HepG2 (cell line): ENCODE measurements around the gene FTSJ1. TPM values are rescaled to one million over a fixed set of nuclear protein-coding genes. Genes with fewer than 3 reads are reported as not detected.

ENCODE experiments used
- ATAC-seq: fragments of 200-7000 bp; cut with Tn5 transposase; 3 replicates; pipeline ENCODE4 v1.9.1; 2020; ENCODE audit warnings: mild to moderate bottlenecking, moderate library complexity
- BruUV-seq: library from RNA; stranded (reverse); fragments of 400-500 nt; replicated peaks from 2 replicates; lab custom pipeline; 2021; lab: Mats Ljungman, UMichigan
- CTCF ChIA-PET: fragments of 300-600 bp; formaldehyde crosslinking; extraction: SDS; loops from one replicate; lab custom pipeline; 2021; ENCODE audit warnings: low total read pairs, inconsistent platforms, low intra/inter-chr PET ratio; lab: Yijun Ruan, JAX
- POLR2A ChIA-PET: fragments of 350-600 bp; sonication (Branson Sonifier 250); formaldehyde crosslinking; loops from one replicate; lab custom pipeline; 2020; ENCODE audit warnings: antibody characterized with exemption, inconsistent platforms; lab: Yijun Ruan, JAX
- DNase-seq: peaks from one replicate; pipeline ENCODE4 v3.0.0-alpha.2; 2015; ENCODE audit warnings: low spot score
- FAIRE-seq: peaks from 3 replicates; lab custom pipeline; 2011; peaks lifted over from hg19 to GRCh38; lab: Jason Lieb, UNC
- H2AFZ ChIP-seq: one replicate; pipeline ENCODE4 v1.6.1; 2011; ENCODE audit warnings: low read length, inconsistent platforms
- H3K27ac ChIP-seq: fragments of 300-600 bp; 3 replicates; pipeline ENCODE4 v1.8.0; 2011; ENCODE audit warnings: mixed run types, mild to moderate bottlenecking, mixed read lengths, low read length, inconsistent platforms; ENCODE audit not compliant: insufficient read depth; ENCODE audit errors: extremely low read length
- H3K27me3 ChIP-seq, 2 experiments: fragments of 200-600 bp in 1 of 2; 2 replicates in 1 of 2; 3 replicates in 1 of 2; pipeline versions ENCODE4 v1.6.0 to v1.8.0; 2011; ENCODE audit warnings: low read length in 2 of 2, mild to moderate bottlenecking in 2 of 2, moderate library complexity in 2 of 2, inconsistent platforms in 1 of 2; ENCODE audit not compliant: insufficient read depth in 2 of 2, control insufficient read depth in 1 of 2
- H3K36me3 ChIP-seq, 2 experiments: fragments of 200-600 bp in 1 of 2; replicated peaks in 1 of 2; 2 replicates in 1 of 2; 3 replicates in 1 of 2; pipeline versions ENCODE4 v1.5.1 to v1.8.0; 2011; ENCODE audit warnings: low read length in 2 of 2, inconsistent platforms in 1 of 2; ENCODE audit not compliant: insufficient read depth in 2 of 2, control insufficient read depth in 1 of 2
- H3K4me1 ChIP-seq: 2 replicates; pipeline ENCODE4 v1.5.1; 2012; ENCODE audit warnings: low read length, inconsistent platforms; ENCODE audit not compliant: insufficient read depth
- H3K4me2 ChIP-seq: 2 replicates; pipeline ENCODE4 v1.6.0; 2011; ENCODE audit warnings: low read depth, low read length, inconsistent platforms
- H3K4me3 ChIP-seq, 3 experiments: fragments of 200-600 bp in 1 of 3; sonication (generic), shearing (Covaris generic) in 1 of 3; replicated peaks in 1 of 3; 2 replicates each; pipeline ENCODE4 v1.5.1; 2011 to 2016; ENCODE audit warnings: low read length in 3 of 3, inconsistent platforms in 2 of 3, low read depth in 2 of 3, mild to moderate bottlenecking in 2 of 3, control low read depth in 1 of 3, mixed read lengths in 1 of 3; ENCODE audit not compliant: insufficient read depth in 1 of 3
- H3K79me2 ChIP-seq: one replicate; pipeline ENCODE4 v1.6.1; 2011; ENCODE audit warnings: low read length, inconsistent platforms; ENCODE audit not compliant: insufficient read depth
- H3K9ac ChIP-seq: 2 replicates; pipeline ENCODE4 v1.6.0; 2011; ENCODE audit warnings: mild to moderate bottlenecking, low read depth, low read length, inconsistent platforms; ENCODE audit not compliant: insufficient read depth
- H3K9me3 ChIP-seq: 2 replicates; pipeline ENCODE4 v1.5.1; 2012; ENCODE audit warnings: mild to moderate bottlenecking, low read length
- H4K20me1 ChIP-seq: 2 replicates; pipeline ENCODE4 v1.6.0; 2011; ENCODE audit warnings: inconsistent platforms, mild to moderate bottlenecking, low read length, moderate library complexity; ENCODE audit not compliant: insufficient read depth
- KDM5B ChIP-seq: sonication (generic); formaldehyde crosslinking; IDR thresholded peaks from 2 replicates; pipeline ENCODE4 v1.4.0; 2020; ENCODE audit warnings: missing genetic modification reagents, mild to moderate bottlenecking, borderline replicate concordance
- RBFOX2 ChIP-seq: fragments of 200-400 bp; formaldehyde crosslinking; IDR thresholded peaks from 2 replicates; pipeline ENCODE4 v1.6.1; 2017; ENCODE audit warnings: low read depth, mild to moderate bottlenecking, low read length
- ZNF180 ChIP-seq: sonication (generic); formaldehyde crosslinking; IDR thresholded peaks from 2 replicates; pipeline ENCODE4 v1.4.0; 2020; ENCODE audit warnings: low read depth, missing genetic modification reagents, borderline replicate concordance
- ZNF574 ChIP-seq: sonication (generic); formaldehyde crosslinking; IDR thresholded peaks from 2 replicates; pipeline ENCODE4 v1.4.0; 2020; ENCODE audit warnings: missing genetic modification reagents
- WGBS: methylation state at CpG from one replicate; pipeline ENCODE4 v1.1.6; 2017; ENCODE audit warnings: low lambda C conversion rate; 5-methylcytosine and 5-hydroxymethylcytosine counted together
- in situ Hi-C: cut with HindIII; loops from 2 replicates; pipeline ENCODE4 v1.10.0; 2017; ENCODE audit warnings: low pct_unique_long_range_greater_than_20kb; ENCODE audit not compliant: extremely low pct_ligation_motif_present
- intact Hi-C: fragments of 100-400 bp; cut with micrococcal nuclease; formaldehyde crosslinking; loops from one replicate; pipeline ENCODE4 v1.10.0; 2022; ENCODE audit not compliant: unreplicated experiment
- polyA plus RNA-seq, 8 experiments: library from polyadenylated mRNA; depleted of rRNA in 3 of 8; stranded (reverse) in 7 of 8; unstranded in 1 of 8; fragments of >200 nt; fragmentation: Illumina TruSeq in 4 of 8; extraction: Trizol in 4 of 8; gene quantifications; 2 replicates each; pipeline versions ENCODE4 v1.2.1 to v1.2.3, GENCODE V29; 2011 to 2016; ENCODE audit warnings: low read depth in 4 of 8, missing spikeins in 1 of 8, mixed read lengths in 1 of 8; ENCODE audit not compliant: insufficient read depth in 1 of 8
- total RNA-seq, 5 experiments: library from RNA; depleted of rRNA; stranded (reverse); fragments of >200 nt; fragmentation: Illumina TruSeq; extraction: Trizol; gene quantifications; 2 replicates each; pipeline ENCODE4 v1.2.3, GENCODE V29; 2016; ENCODE audit warnings: low read depth in 1 of 5

The FTSJ1 gene
- total and polyA plus RNA-seq, 2 of the 13 experiments (the other 11 are each of a cell fraction or from before 2014, with no cell fraction given): 30.3 to 37.9 TPM

GRCh38 chrX:48465336-48465933 is 10.6 kb upstream of the FTSJ1 start:
- FAIRE-seq: no peak
- ATAC-seq: no peak
- peaks cover 2% of the 10 kb centered on the region; the same call in 1 of the 2 replicates for H4K20me1 ChIP-seq
- H3K79me2 ChIP-seq: peaks cover 8% of the 10 kb centered on the region
- peaks cover 38% of the 10 kb centered on the region for H3K4me1 ChIP-seq
- H3K9me3 ChIP-seq: no peaks in the 10 kb centered on the region
- 100% methylated on average over 2 of the region's 10 CpGs for WGBS
- TF ChIP-seq ZNF180 (CRISPR knock-in tag) (no peak), RBFOX2 (0 out of 2 replicates have a peak, but pooled peaks have one; percentile 17), ZNF574 (CRISPR knock-in tag) (no peak), KDM5B (CRISPR knock-in tag) (no peak)
- CTCF ChIA-PET: no interaction called here
- in situ Hi-C loops (no loop called here), intact Hi-C loops (no loop called here)
- no peak overlapping the region for H3K9ac ChIP-seq
- DNase-seq: no peak
- H3K4me3 ChIP-seq: no peak overlapping the region
- H3K27me3 ChIP-seq: no peaks in the 10 kb centered on the region; a peak in 1 of 5 replicates
- H3K27ac ChIP-seq: no peak overlapping the region
- BruUV-seq: no TSS peak
- peaks cover 1 to 8% of the 10 kb centered on the region in 2 experiments; a peak in 2 of 5 replicates for H3K36me3 ChIP-seq
- POLR2A ChIA-PET: interaction anchor here (0.7 kb wide), 1 partner anchor 431 kb away, joined by 3 read pairs; no protein-coding TSS in a partner anchor
- H2AFZ ChIP-seq: no peak overlapping the region
- peak overlapping the region; percentile 7; the same call in 1 of the 2 replicates for H3K4me2 ChIP-seq
